Omental fat pad (tissue), 4 donors: Measurements from ENCODE around the gene EIF2S2. TPM values are rescaled to one million over a fixed set of nuclear protein-coding genes. Genes with fewer than 3 reads are reported as not detected.

Source experiments
- ATAC-seq: fragments of 150-250 bp; one replicate; pipeline ENCODE4 v1.9.1; 2016; ENCODE audit warnings: mild to moderate bottlenecking, moderate library complexity; ENCODE audit not compliant: low FRiP score
- DNase-seq: peaks from one replicate; pipeline ENCODE4 v3.0.0-alpha.2; 2019; ENCODE audit warnings: low spot score
- total RNA-seq, 4 donors: library from RNA; depleted of rRNA; stranded (reverse); fragments of >200 nt; gene quantifications; one replicate each; pipeline ENCODE4 v1.1.0, GENCODE V29; 2016
- TF ChIP-seq, protein P1 (sequence below), 3 donors: fragments of 450-650 bp; IDR thresholded peaks; one replicate each; pipeline ENCODE4 v1.5.1; 2016 to 2017; ENCODE audit warnings: antibody characterized with exemption in 3 of 3, mild to moderate bottlenecking in 3 of 3, moderate library complexity in 2 of 3

The EIF2S2 gene
- total RNA-seq, 4 donors from 2014 or later = 39.2 to 64.8 (median 51.7) TPM

DNA sequence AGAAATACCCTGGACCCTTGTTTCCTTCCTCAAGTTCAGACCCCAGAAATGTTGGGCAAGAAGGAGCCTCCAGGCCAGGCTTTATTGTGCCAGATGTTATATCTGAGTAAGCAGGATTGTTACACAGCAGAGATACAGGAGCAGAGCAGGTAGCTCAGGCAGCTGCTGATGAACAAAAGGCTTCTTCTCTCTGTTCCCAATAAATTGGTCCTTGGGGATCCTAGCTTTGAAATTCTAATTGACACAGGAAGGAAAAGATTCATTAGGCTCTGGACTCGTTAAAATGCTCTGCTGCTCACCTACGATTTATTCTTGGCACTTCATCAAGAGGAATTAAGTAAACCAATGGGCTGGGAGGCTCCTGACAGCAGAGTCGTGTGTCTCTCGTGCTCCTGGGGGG lies 64.1 kb downstream of the EIF2S2 start:
- DNase-seq = no peak
- no peak for ATAC-seq
- TF ChIP-seq, protein P1, sequence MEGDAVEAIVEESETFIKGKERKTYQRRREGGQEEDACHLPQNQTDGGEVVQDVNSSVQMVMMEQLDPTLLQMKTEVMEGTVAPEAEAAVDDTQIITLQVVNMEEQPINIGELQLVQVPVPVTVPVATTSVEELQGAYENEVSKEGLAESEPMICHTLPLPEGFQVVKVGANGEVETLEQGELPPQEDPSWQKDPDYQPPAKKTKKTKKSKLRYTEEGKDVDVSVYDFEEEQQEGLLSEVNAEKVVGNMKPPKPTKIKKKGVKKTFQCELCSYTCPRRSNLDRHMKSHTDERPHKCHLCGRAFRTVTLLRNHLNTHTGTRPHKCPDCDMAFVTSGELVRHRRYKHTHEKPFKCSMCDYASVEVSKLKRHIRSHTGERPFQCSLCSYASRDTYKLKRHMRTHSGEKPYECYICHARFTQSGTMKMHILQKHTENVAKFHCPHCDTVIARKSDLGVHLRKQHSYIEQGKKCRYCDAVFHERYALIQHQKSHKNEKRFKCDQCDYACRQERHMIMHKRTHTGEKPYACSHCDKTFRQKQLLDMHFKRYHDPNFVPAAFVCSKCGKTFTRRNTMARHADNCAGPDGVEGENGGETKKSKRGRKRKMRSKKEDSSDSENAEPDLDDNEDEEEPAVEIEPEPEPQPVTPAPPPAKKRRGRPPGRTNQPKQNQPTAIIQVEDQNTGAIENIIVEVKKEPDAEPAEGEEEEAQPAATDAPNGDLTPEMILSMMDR (IDR thresholded peaks at IDR 0.05) = no peak

DNA sequence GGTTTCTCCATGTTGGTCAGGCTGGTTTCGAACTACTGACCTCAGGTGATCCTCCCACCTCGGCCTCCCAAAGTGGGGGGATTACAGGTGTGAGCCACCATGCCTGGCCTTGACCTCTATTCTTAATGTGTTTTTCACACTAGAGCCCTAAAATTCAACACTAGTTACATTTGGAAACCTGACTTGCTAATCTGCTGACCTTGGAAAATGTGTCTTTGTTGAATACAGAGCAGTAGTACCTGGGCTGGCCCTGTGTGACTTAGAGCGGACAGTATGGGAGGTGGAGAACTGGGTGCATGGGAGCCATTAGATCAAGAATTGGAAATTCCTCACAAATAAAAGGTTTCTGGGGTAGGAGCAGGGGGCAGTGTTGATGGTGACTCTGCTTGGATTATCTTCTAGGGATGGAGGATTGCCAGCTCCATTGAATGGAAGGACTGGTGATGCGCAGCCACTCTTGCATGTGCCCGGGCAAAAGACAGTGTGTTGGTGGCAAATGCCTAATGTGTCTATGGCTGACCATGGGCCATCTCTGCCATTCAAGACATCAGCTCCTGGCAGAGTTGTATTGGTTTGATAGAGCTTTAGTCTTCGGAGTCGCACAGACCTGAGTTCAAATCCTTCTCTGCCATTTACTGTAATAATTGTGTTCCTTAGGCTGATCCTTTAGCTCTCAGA lies 64.9 kb downstream of the EIF2S2 start:
- no peak for DNase-seq
- TF ChIP-seq, protein P1 (IDR thresholded peaks at IDR 0.05) = no peak
- no peak for ATAC-seq

DNA sequence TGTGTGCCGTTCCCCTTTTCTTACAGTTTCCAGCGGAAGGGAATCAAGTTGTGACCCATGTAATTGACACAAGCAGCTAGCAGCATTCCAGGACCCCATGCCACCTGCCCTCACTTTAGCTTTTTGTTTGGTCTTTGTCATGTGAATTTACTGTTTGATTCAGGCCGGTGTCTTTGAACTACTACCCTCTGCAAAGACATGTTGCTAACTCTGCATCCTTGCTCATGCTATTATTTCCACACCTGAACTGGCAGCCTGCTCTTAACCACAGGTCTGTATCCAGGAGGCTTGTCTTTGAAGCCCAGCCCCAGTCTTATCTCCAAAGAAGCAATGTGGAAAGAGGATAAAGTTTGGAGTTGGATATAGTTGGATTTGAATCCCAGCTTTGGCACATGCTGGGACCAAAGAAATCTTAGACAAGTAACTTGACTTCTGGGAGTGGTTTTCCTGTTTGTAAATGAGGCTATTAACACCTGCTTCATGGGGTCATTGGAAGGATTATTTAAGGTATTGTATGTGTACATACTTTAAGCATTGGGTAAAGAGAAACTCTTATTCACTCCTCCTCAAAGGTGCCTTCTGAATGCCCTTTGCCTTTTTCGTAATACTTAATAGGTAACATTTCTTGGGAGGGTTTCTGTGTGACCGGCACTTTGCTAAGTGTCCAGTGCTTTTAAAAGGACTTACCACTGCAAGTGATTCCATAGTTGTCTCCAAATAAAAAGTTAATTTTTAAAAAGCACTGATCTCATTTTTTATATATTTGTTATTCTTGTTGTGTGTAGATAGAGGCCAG lies 65.9 kb downstream of the EIF2S2 start:
- TF ChIP-seq, protein P1 (IDR thresholded peaks at IDR 0.05) = no peak
- ATAC-seq (no peak), DNase-seq (no peak)

DNA sequence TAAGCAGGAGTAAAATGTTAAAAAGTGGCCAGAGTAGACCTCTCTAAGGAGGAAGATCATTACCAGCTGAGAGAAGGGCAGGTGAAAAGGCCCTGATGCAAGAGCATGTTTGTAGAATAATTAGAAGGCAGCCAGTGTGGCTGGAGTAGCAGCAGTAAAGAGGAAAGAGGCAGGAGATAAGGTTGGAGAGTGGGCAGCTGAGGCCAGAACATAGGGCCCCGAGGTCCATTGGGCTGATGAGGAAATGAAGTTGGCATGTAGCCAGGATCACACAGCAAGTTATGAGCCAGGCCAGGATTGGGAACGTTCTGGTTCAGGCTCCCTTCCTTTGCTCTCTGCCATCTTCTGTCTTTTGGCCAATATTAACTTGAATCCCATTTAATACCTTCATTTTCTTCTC lies 66.7 kb downstream of the EIF2S2 start:
- no peak for DNase-seq

DNA sequence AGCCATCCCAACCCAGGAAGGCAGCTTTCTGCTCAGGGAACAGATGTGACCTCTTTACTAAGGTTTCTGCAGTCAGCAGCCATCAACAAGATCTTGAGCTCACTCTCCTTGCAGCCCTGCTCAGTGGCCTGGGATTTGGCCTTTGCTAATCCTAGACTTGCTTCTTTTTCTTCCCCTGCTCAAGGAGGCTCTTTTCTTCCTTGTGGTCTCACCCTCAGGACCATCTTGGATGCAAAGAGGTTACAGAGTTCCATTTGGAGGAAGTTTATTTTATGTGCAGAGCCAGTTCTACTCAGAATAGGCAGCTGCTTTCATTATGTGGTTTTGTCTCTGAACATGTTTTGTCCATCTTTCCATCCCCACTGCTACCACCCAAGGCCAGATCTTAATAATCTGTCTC lies 69.0 kb downstream of the EIF2S2 start:
- TF ChIP-seq, protein P1 (IDR thresholded peaks at IDR 0.05) = no peak
- ATAC-seq (no peak), DNase-seq (no peak)

More for the DNA sequence above, 66.7 kb downstream of the EIF2S2 start:
- TF ChIP-seq, protein P1 (IDR thresholded peaks at IDR 0.05) = no peak
- ATAC-seq = no peak

DNA sequence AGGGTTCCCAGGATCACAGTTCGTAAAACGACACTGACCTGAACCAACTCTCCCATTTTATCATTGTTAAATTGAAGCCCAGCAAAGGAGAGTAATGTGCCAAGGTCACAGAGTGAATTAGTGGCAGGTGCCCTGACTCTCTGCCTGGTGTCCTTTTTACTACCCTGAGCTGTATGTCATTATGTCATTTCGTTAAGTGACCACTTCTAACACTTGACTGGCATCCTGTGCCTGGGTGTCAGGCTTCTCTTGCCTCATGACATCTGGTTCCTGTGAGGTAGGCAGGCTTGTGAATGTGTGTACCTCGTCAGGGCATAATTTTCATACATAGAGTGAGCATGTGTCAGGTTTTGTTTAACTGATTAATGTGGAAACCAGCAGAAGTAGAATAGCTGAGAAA lies 69.8 kb downstream of the EIF2S2 start:
- no peak for DNase-seq
- ATAC-seq = no peak
- TF ChIP-seq, protein P1 (IDR thresholded peaks at IDR 0.05) = no peak
